Peyer's patch (tissue), 4 donors: ENCODE measurements around the gene EIF2B1.

Experiments used
- POLR2A ChIP-seq, 2 donors: fragments of 450-650 bp; IDR thresholded peaks; one replicate each; pipeline ENCODE4 v1.5.1; 2017; ENCODE audit warnings: antibody characterized with exemption in 2 of 2, mild to moderate bottlenecking in 2 of 2, moderate library complexity in 2 of 2
- TF ChIP-seq, protein P1 (sequence below), 6 experiments: fragments of 450-650 bp in 4 of 6; fragments of 200-600 bp in 2 of 6; sonication (generic) in 1 of 6; IDR thresholded peaks; one replicate each; pipeline ENCODE4 v1.5.1; 2017 to 2019; ENCODE audit warnings: antibody characterized with exemption in 6 of 6, mild to moderate bottlenecking in 3 of 6, moderate library complexity in 1 of 6

DNA sequence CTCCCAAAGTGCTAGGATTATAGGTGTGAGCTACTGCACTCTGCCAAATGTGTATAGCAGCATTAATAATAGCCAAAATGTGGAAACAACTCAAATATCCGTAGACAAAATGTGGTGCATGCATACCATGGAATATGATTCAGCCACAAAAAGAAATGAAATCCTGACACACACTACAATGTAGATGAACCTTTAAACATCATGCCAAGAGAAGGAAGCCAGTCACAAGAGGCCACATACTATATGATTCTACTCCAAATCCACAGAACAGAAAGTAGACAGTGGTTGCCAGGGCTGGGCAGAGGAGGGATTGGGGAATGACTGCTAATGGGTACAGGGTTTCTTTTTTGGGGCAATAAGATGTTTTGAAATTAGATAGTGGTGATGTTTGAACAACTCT lies 56.9 kb downstream of the EIF2B1 start:
- TF ChIP-seq, protein P1, sequence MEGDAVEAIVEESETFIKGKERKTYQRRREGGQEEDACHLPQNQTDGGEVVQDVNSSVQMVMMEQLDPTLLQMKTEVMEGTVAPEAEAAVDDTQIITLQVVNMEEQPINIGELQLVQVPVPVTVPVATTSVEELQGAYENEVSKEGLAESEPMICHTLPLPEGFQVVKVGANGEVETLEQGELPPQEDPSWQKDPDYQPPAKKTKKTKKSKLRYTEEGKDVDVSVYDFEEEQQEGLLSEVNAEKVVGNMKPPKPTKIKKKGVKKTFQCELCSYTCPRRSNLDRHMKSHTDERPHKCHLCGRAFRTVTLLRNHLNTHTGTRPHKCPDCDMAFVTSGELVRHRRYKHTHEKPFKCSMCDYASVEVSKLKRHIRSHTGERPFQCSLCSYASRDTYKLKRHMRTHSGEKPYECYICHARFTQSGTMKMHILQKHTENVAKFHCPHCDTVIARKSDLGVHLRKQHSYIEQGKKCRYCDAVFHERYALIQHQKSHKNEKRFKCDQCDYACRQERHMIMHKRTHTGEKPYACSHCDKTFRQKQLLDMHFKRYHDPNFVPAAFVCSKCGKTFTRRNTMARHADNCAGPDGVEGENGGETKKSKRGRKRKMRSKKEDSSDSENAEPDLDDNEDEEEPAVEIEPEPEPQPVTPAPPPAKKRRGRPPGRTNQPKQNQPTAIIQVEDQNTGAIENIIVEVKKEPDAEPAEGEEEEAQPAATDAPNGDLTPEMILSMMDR (IDR thresholded peaks at IDR 0.05) = no peak
- no peak for TF ChIP-seq POLR2A (IDR thresholded peaks at IDR 0.05)
